ENCODE results near the gene MRPL19.
"Not testable (repeated sequence)": the region's sequence is repeated elsewhere in the genome, so short reads cannot be mapped to it uniquely, and the experiment has no call there.

The MRPL19 gene

DNA sequence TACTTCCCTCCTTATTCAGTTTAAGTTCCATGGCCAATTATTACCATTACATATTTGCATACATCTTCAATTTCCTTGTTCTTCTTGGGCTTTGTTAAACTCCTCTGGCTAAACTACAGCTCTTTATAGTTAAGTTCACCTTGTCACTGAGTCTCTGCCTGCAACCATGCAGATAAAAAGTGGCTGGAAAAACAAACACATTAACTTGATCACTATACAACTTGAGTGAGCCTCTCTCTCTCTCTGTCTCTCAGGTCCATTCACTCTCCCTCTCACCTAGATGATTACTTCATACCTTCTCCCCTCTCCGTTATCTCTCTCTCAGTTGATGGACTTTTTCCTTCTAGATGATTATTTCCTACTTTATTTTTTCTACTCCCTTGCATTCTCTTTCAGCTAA, 33.8 kb downstream of the MRPL19 start:
- no peak overlapping the region for H3K9ac ChIP-seq (ENCODE audit: low read length)
- no peaks in the 10 kb centered on the region for H3K36me3 ChIP-seq (ENCODE audit: control insufficient read depth, insufficient read depth, low read length)

DNA sequence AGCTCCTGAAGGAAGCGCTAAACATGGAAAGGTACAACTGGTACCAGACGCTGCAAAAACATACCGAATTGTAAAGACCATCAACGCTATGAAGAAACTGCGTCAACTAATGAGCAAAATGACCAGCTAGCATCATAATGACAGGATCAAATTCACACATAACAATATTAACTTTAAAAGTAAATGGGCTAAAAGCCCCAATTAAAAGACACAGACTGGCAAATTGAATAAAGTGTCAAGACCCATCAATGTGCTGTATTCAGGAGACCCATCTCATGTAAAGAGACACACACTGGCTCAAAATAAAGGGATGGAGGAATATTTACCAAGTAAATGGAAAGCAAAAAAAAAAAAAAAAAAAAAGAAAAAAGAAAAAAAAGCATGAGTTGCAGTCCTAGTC, 36.8 kb downstream of the MRPL19 start:
- H3K9ac ChIP-seq (ENCODE audit: low read length); H3K9me3 ChIP-seq (ENCODE audit: control insufficient read depth, low read length); H3K4me1 ChIP-seq (ENCODE audit: control insufficient read depth, insufficient read depth, low read length); H3K4me3 ChIP-seq (ENCODE audit: low read length); H3K27me3 ChIP-seq (ENCODE audit: control insufficient read depth, insufficient read depth, low read length); H3K36me3 ChIP-seq (ENCODE audit: control insufficient read depth, insufficient read depth, low read length): not testable (repeated sequence)

More for the DNA sequence above, 33.8 kb downstream of the MRPL19 start:
- no peaks in the 10 kb centered on the region for H3K9me3 ChIP-seq (ENCODE audit: control insufficient read depth, low read length)
- H3K27me3 ChIP-seq (ENCODE audit: control insufficient read depth, insufficient read depth, low read length): no peaks in the 10 kb centered on the region
- H3K4me3 ChIP-seq (ENCODE audit: low read length): no peak overlapping the region
- no peaks in the 10 kb centered on the region for H3K4me1 ChIP-seq (ENCODE audit: control insufficient read depth, insufficient read depth, low read length)

DNA sequence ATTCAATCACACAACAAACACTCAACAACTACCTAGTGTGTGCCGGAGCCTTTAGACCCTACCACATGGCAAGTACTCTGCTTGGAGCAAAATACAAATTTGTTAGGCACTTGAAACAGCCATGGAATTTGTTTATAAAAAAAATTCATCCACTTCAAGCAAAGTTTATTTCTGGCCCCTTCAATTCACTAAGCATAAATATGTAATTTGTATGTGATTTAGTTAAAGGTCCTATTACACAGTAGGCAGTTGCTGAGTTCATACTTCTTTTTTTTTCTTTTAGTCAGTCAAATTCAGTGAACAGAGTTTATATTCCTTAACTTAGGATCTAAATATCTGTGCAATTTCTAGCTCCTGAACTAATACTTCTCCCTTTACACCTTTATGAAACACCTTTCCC, 41.6 kb downstream of the MRPL19 start:
- Histone ChIP-seq H3K9ac (ENCODE audit: low read length) (no peak overlapping the region), H3K4me3 (ENCODE audit: low read length) (no peak overlapping the region), H3K36me3 (ENCODE audit: control insufficient read depth, insufficient read depth, low read length) (no peaks in the 10 kb centered on the region), H3K9me3 (ENCODE audit: control insufficient read depth, low read length) (no peaks in the 10 kb centered on the region), H3K4me1 (ENCODE audit: control insufficient read depth, insufficient read depth, low read length) (no peaks in the 10 kb centered on the region), H3K27me3 (ENCODE audit: control insufficient read depth, insufficient read depth, low read length) (no peaks in the 10 kb centered on the region)

DNA sequence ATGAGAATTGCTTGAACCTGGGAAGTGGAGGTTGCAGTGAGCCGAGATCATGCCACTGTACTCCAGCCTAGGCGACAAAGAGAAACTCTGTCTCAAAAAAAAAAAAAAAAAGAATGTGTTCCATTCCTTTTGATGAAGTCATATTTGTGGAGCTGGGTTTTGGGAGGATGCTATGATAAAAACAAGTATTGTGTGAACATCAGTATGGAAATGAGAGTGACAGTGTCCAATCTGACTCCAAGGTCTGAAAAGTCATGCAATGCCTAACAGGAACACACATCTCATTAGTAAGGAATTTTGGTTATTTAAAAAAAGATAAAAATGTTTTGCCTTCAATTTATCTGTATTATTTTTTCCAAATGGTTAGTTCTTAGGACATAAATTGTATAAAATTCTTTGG, 52.3 kb downstream of the MRPL19 start:
- Histone ChIP-seq H3K9ac (ENCODE audit: low read length) (no peak overlapping the region), H3K4me3 (ENCODE audit: low read length) (no peak overlapping the region), H3K27me3 (ENCODE audit: control insufficient read depth, insufficient read depth, low read length) (no peaks in the 10 kb centered on the region), H3K9me3 (ENCODE audit: control insufficient read depth, low read length) (no peaks in the 10 kb centered on the region), H3K4me1 (ENCODE audit: control insufficient read depth, insufficient read depth, low read length) (no peaks in the 10 kb centered on the region), H3K36me3 (ENCODE audit: control insufficient read depth, insufficient read depth, low read length) (no peaks in the 10 kb centered on the region)

DNA sequence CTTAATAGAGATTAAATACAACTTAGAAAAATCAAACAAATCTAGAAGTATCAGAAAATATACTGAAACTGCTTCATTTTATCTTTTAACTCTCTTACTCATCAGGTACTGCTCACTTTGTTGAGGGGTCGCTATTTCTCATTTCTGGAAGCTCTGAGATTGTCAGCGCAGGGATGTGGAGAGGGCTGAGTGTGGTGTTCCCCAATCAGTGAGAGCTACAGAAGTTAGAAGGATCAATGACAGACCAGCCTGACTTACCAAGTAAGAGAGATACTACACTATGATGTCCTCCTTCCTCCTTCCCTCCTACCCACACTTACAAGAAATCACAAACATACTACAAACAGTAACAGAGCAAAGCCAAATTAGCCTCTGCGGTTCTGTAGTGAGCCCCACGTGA, 56.0 kb downstream of the MRPL19 start:
- no peaks in the 10 kb centered on the region for H3K36me3 ChIP-seq (ENCODE audit: control insufficient read depth, insufficient read depth, low read length)

DNA sequence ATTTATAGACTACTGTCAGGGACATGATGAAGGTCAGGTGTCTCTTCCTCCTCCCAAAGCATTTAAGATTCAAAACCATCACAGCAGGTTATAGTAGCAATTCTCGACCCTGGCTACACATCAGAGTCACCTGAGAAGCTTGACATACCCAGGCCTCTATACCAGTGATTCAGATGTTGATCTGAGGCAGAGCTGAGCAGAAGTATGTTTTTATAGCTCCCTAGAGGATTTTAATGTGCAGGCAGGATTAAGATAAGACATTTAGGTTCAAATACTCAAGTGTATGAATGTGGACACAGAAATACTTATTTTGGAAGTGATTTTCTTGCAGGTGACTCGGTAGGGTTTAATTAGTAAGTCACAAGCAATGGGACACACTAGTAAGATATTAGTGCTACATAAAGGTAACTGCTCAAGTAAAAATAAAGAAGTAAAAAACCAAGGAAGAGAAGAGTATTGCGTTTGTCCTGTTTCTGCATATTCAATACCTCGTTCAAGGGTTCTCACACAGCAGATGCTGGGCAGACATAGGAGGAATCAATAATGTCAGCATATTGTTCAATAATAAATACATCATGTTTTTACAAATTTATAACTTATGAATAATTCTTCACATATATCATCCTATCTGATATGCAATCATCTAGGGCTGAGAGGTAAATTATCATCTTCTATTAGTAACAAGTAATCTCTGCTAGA, 57.2 kb downstream of the MRPL19 start:
- H3K36me3 ChIP-seq (ENCODE audit: control insufficient read depth, insufficient read depth, low read length): no peaks in the 10 kb centered on the region
- H3K9ac ChIP-seq (ENCODE audit: low read length): no peak overlapping the region
- H3K4me3 ChIP-seq (ENCODE audit: low read length): no peak overlapping the region
- no peaks in the 10 kb centered on the region for H3K9me3 ChIP-seq (ENCODE audit: control insufficient read depth, low read length)
- H3K4me1 ChIP-seq (ENCODE audit: control insufficient read depth, insufficient read depth, low read length): no peaks in the 10 kb centered on the region
- H3K27me3 ChIP-seq (ENCODE audit: control insufficient read depth, insufficient read depth, low read length): no peaks in the 10 kb centered on the region

More for the DNA sequence above, 56.0 kb downstream of the MRPL19 start:
- H3K9me3 ChIP-seq (ENCODE audit: control insufficient read depth, low read length): no peaks in the 10 kb centered on the region
- no peak overlapping the region for H3K9ac ChIP-seq (ENCODE audit: low read length)
- no peak overlapping the region for H3K4me3 ChIP-seq (ENCODE audit: low read length)
- H3K27me3 ChIP-seq (ENCODE audit: control insufficient read depth, insufficient read depth, low read length): no peaks in the 10 kb centered on the region
- no peaks in the 10 kb centered on the region for H3K4me1 ChIP-seq (ENCODE audit: control insufficient read depth, insufficient read depth, low read length)

DNA sequence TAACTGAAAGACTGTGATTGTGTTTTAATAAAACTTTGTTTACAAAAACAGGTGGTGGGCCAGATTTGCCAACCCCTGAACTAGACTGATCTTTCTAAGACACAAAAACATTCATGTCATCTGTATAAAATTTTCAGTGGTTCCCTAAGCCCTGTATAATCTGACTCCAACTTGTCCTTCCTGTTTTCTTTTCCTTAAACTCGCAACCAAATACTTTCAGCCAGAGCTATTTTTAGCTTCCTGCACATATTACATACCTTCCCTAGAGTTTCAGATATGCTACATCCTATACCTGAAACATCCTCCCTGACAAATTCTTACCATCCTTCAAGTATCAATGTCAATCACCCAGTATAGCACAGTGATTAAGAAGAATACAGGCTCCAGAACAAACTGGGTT, 59.3 kb downstream of the MRPL19 start:
- Histone ChIP-seq H3K36me3 (ENCODE audit: control insufficient read depth, insufficient read depth, low read length) (no peaks in the 10 kb centered on the region), H3K9ac (ENCODE audit: low read length) (no peak overlapping the region), H3K27me3 (ENCODE audit: control insufficient read depth, insufficient read depth, low read length) (no peaks in the 10 kb centered on the region), H3K4me3 (ENCODE audit: low read length) (no peak overlapping the region), H3K9me3 (ENCODE audit: control insufficient read depth, low read length) (no peaks in the 10 kb centered on the region), H3K4me1 (ENCODE audit: control insufficient read depth, insufficient read depth, low read length) (peaks cover 4% of the 10 kb centered on the region)

DNA sequence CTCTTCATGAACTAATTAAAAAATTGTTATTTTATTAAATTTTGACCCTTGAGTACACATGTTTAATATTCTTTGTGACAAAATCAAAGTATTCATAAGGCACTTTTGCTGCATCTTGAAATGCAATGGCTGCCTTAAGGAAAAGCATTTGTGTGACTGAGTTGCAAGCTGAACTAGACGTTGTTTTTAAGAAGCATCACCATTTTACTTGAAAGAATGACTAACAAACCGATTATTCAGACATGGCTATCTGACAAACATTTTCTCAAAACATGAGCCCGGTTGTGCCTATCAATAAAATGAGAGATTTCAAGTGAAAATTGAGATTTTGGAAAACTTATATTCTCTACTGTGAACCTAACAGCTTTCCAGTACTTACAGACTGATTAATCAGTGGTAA, 61.3 kb downstream of the MRPL19 start:
- H3K27me3 ChIP-seq (ENCODE audit: control insufficient read depth, insufficient read depth, low read length): no peaks in the 10 kb centered on the region
- peaks cover 4% of the 10 kb centered on the region for H3K4me1 ChIP-seq (ENCODE audit: control insufficient read depth, insufficient read depth, low read length)
- no peaks in the 10 kb centered on the region for H3K9me3 ChIP-seq (ENCODE audit: control insufficient read depth, low read length)
- no peaks in the 10 kb centered on the region for H3K36me3 ChIP-seq (ENCODE audit: control insufficient read depth, insufficient read depth, low read length)
- no peak overlapping the region for H3K9ac ChIP-seq (ENCODE audit: low read length)
- H3K4me3 ChIP-seq (ENCODE audit: low read length): no peak overlapping the region

DNA sequence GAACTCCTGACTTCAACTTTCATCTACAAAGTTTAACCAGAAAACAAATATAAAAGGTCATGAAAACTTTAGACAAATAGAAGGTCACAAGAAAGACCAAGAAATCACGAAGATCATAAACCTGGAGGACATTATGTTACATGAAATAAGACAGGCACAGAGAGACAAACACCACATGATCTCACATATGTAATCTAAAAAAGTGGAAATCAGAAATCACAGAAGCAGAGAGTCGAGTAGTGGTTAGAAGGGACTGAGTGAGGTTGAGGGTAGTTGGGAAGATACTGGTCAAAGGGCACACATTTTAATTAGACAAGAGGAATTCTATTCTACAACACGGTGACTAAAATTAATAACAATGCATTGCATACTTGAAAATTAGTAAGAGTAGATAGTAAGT, 62.7 kb downstream of the MRPL19 start:
- Histone ChIP-seq H3K4me3 (ENCODE audit: low read length) (no peak overlapping the region), H3K9ac (ENCODE audit: low read length) (peak overlapping the region; percentile 12)

DNA sequence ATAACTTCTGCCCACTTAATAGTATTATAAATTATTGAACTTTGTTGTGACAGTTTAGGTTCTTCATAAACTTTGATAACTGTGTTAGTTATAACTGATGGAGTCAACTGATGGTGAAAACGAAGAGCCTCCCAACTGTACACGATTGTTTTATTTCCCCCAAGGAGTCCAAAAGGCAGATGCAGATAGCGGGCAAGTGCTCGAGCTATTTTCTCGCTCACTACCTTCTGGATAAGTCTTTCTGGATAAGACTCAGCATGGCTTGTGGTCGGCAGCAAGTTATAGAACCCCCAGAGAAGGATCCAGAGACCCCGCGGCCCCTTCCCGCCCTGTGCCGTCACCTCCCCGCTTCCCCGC, 63.6 kb downstream of the MRPL19 start:
- H3K4me3 ChIP-seq (ENCODE audit: low read length): peak overlapping the region; percentile 17

More for the DNA sequence above, 62.7 kb downstream of the MRPL19 start:
- Histone ChIP-seq H3K9me3 (ENCODE audit: control insufficient read depth, low read length) (no peaks in the 10 kb centered on the region), H3K36me3 (ENCODE audit: control insufficient read depth, insufficient read depth, low read length) (no peaks in the 10 kb centered on the region), H3K4me1 (ENCODE audit: control insufficient read depth, insufficient read depth, low read length) (peaks cover 4% of the 10 kb centered on the region), H3K27me3 (ENCODE audit: control insufficient read depth, insufficient read depth, low read length) (no peaks in the 10 kb centered on the region)

DNA sequence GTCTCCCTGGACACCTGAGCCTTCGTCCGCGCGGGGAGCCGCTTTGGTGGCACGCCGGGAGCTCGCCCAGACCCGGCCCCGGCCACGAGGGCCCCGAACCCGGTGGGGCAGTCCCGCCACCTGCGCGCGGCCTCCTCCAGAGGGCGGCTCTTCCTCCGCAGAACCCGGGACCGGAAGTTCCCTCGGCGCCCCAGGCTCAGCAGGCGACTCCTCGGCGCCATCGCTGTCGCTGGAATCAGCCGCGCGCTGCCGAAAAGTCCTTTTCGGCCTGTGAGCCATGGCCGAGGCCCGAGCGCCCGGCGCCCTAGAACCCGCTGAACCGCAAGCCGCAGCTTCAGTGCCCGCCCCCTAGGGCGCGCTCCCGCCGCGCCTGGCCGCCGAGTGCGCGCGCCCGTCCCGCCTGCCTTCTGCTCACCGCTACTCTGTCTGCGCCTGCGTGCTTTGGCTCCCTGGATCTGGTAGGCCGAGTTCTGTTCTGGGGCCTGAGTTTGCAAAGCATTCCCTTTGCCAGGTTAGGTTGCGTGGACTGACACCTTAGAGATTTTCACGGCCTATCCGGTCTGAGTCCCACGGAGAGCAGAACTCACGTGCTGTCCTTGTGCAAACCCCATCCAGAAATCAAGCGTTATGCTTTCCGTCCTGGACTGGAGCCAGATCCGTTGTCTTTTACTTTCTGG, 64.1 kb downstream of the MRPL19 start, which contains the start of gene GCFC2:
Gene GCFC2, minus strand, starts transcription at position 339 of the 677 bp plus-strand sequence. Its CDS starts 60 bp downstream, at position 279.
- Histone ChIP-seq H3K27me3 (ENCODE audit: control insufficient read depth, insufficient read depth, low read length) (no peaks in the 10 kb centered on the region), H3K4me3 (ENCODE audit: low read length) (peak within 1 kb of the TSS; percentile 17), H3K9ac (ENCODE audit: low read length) (peak within 1 kb of the TSS; percentile 75), H3K36me3 (ENCODE audit: control insufficient read depth, insufficient read depth, low read length) (no peaks in the 10 kb centered on the region), H3K9me3 (ENCODE audit: control insufficient read depth, low read length) (no peaks in the 10 kb centered on the region), H3K4me1 (ENCODE audit: control insufficient read depth, insufficient read depth, low read length) (peaks cover 4% of the 10 kb centered on the region)

More for the DNA sequence above, 63.6 kb downstream of the MRPL19 start:
- peaks cover 4% of the 10 kb centered on the region for H3K4me1 ChIP-seq (ENCODE audit: control insufficient read depth, insufficient read depth, low read length)
- H3K9ac ChIP-seq (ENCODE audit: low read length): peak overlapping the region; percentile 75
- no peaks in the 10 kb centered on the region for H3K27me3 ChIP-seq (ENCODE audit: control insufficient read depth, insufficient read depth, low read length)
- H3K36me3 ChIP-seq (ENCODE audit: control insufficient read depth, insufficient read depth, low read length): no peaks in the 10 kb centered on the region
- no peaks in the 10 kb centered on the region for H3K9me3 ChIP-seq (ENCODE audit: control insufficient read depth, low read length)

DNA sequence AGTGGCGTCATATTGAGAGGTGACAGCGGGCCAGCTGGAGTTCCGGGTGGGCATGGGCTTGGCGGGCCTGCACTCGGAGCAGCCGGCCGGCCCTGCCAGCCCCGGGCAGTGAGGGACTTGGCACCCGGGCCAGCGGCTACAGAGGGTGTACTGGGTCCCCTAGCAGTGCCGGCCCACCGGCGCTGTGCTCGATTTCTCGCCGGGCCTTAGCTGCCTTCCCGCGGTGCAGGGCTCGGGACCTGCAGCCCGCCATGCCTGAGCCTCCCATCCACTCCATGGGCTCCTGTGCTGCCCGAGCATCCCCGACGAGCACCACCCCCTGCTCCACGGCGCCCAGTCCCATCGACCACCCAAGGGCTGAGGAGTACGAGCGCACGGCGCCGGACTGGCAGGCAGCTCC, 65.0 kb downstream of the MRPL19 start:
- not testable (repeated sequence) for H3K9ac ChIP-seq (ENCODE audit: low read length); H3K4me1 ChIP-seq (ENCODE audit: control insufficient read depth, insufficient read depth, low read length); H3K4me3 ChIP-seq (ENCODE audit: low read length); H3K9me3 ChIP-seq (ENCODE audit: control insufficient read depth, low read length); H3K36me3 ChIP-seq (ENCODE audit: control insufficient read depth, insufficient read depth, low read length); H3K27me3 ChIP-seq (ENCODE audit: control insufficient read depth, insufficient read depth, low read length)
